Stimulated activated CD8-positive, alpha-beta memory T cell treated with anti-CD3 and anti-CD28 coated beads, Interleukin-4, amount 100 ng/mL, for 24 hours (primary cell): Measurements from ENCODE around the gene COL9A1.

Source experiments
- DNase-seq: peaks from one replicate; pipeline ENCODE4 v3.0.0-alpha.2; 2020; ENCODE audit warnings: low read depth

Gene COL9A1

GRCh38 chr6:70225055-70225454, 77.8 kb downstream of the COL9A1 start:
- DNase-seq: no peak

GRCh38 chr6:70222439-70222749, 80.5 kb downstream of the COL9A1 start:
- no peak for DNase-seq

- no peak for DNase-seq
These were observed 81.0 kb downstream of the COL9A1 start for GRCh38 chr6:70221715-70222438.

DNA sequence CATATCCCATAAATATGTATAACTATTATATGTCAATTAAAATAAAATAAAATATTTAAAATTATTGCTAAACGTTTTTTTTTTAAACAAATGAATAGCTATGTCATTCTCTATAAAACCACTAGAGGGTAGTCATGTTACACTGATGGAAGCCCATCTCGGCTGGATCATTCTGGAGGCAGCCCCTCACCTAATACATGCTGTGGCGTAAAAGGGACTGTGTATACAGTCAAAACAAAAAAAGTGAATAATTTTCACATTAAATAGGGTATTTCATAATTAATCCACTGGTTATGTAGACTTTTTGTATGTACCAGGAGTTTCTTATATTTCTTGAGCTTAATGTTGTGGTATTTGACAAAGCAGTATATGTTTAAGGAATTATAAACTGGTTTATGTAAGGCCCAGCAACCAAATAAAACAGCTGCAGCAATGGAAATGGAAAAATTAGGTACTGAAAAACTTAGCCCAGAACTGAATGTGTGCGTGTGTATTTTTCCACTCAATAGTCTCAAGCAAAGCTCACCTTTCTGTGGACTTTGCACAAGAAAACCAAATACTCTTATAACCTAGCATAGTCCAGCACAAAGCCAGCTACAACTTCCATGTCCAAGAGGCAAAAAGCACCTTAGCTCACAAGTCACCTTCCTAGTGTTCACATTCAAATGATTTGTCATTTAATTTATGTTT, 81.7 kb downstream of the COL9A1 start:
- DNase-seq: no peak

GRCh38 chr6:70219943-70220613, 82.8 kb downstream of the COL9A1 start:
- DNase-seq: no peak

DNA sequence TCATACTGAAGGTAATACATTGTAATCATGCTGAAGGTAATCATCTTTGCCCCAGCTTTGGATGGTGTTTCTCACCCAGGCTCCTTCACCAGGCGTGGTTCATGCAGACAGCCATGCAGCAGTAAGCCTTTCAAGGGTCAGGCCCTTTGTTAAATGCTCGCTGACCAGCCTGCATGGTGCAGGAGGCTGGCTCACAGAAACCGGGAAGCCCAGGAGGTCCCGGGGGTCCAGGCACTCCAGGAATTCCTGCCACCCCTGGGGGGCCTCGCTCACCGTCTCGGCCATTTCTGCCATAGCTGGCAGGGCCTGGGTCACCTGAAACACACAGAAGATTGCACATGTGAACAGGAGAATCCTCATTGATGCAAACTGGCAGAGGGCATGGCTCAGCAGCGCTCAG, 86.1 kb downstream of the COL9A1 start:
- DNase-seq: no peak

DNA sequence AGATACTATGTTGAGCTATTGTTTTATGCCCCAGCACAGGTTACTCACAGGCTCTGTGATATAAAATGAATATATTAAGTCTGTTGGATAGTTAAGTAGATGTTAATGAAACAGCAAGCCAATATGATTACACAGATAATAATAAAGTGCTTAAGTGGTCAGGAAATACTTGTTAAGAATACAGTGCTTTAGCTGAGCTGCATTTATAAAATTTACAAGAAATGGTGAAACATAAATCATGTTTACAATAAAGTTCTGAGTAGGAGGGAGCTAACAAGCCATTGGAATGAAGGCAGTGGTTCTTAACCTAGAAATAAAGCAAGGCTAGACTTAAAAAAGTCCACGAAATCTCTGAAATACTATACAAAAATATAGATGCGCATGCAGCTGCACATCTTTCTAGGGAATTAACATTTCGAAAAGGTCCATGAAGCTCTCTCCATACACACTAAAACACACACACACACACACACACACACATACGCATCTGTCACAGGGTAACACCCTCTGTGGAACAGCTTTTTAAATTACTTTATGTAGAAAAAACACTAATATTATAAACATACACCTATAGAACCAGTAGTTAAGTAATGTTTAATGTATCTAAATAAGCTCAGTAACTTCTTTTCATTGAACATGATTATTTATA, 87.3 kb downstream of the COL9A1 start:
- DNase-seq: no peak

GRCh38 chr6:70210462-70210861, 92.4 kb downstream of the COL9A1 start:
- DNase-seq: no peak

- DNase-seq: no peak
These were observed 94.6 kb downstream of the COL9A1 start for GRCh38 chr6:70208235-70208790.

DNA sequence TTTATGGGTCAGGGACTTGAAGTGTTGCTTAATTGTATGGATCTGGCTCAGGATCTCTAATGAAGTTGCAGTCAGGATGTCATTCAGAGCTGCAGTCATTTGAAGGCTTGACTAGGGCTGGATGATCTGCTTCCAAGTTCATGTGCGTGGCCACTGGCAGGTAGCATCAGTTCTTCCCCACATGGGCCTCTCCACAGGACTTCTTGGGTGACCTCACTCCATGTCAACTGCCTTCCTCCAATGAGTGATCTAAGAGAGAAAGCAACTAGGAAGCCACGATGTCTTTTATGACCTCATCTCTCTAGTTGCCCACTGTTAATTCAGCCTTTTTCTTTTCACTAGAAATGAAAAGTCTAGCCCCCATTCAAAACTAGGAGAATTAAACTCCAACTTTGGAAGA, 104.1 kb downstream of the COL9A1 start:
- no peak for DNase-seq

GRCh38 chr6:70196531-70196930, 106.4 kb downstream of the COL9A1 start:
- no peak for DNase-seq

DNA sequence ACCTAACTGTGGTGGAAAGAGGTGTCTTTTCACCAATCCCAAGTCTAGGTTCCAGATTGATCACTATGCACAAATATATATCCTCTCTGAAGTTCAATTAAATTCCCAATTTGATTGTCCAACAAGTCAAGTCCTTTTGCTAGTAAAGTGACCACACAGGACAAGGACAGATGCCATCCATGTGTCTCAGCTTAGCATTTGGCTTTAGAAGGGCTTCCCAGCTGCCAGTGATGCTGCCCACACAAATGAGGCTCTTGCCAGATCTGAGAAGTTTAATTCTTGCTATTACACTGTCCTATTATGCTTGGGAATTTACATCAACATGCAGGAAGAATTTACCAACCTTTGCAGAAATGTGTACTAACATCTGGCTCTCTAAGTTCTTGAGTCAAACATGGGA, 108.5 kb downstream of the COL9A1 start:
- DNase-seq: no peak

- no peak for DNase-seq
These were observed 114.7 kb downstream of the COL9A1 start for GRCh38 chr6:70188202-70188601.

DNA sequence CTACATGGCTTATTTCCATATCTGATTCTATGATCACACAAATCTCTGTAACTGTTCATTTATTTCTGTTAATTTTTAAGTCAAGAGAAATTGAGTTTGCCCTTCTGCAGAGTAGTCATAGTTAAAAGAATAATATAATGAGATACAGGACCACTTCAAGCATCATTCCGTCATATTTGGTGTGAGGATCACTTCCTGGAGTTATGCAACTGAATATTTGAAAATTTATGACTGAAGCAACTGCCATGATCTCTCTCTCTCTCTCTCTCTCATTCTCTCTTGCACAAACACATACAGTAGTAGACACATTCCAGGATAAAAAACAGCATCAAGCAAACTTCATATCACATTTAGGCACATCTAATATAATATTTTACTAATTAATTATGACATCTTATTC, 116.4 kb downstream of the COL9A1 start:
- no peak for DNase-seq

DNA sequence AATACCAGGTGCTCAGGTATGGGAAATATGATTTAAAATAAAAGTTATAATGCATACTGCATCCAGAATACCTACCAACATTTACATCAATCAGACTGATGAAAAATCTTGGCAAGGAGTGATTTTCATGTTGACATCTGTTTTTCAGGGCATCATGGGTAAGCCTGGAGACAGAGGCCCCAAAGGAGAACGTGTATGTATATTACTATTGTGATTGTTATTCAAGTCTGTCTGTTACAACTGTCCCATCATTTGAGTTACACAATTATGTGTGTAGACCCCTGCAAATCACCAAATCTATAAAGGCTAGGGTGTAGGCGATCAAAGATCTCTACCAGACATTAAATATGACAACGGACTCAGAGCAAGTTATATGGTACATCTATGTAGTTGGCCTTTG, 118.2 kb downstream of the COL9A1 start:
- no peak for DNase-seq

DNA sequence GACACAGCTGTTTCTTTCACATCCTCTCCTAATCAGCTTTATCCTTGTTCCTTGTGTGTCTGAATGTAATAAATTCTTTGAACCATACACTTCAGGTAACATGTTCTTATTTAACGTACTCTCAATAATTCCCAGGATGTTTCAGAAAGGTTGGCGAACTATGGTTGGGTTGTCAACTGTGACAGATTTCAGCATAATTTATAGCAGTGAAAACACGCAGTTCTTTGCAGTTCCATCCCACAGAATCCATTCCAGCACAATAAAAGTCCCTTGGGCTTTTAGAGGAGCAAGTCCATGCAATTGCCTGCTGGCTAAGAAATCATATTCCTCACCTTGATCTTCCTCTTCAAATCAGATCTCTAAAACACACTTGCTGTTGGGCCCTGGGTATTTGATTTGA, 119.3 kb downstream of the COL9A1 start:
- DNase-seq: no peak

GRCh38 chr6:70180901-70181599, 121.8 kb downstream of the COL9A1 start:
- no peak for DNase-seq

DNA sequence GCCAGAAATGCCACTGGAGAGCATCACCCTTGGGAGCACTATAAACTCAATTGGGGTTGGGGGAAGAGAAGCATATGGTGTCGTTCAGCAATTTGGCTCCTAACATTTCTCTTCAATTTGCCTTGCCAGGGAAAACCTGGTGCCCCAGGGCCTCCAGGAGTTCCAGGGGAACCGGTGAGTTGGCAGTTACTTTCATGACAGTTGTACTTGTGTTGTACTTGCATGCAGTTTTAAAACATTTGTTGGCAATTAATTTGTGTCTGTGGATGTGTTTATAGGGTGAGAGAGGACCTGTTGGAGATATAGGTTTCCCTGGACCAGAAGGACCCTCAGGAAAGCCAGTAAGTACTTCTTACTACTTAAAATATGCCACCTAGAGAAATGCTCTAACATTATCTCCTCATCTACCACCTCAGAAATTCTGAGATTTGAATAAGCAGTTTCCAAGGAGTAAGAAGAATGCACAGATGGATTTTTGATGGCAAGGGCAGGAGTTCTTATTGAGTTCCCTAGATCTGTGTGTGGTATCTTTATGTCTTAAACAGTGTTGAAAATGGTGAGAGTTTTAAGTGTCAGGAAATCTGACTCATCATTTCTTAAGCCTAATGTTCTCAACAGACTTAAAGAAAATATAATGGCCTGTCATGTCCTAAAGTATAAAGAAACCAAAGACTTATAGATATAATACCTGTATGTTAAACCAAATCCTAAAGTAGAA, 122.5 kb downstream of the COL9A1 start:
- no peak for DNase-seq

DNA sequence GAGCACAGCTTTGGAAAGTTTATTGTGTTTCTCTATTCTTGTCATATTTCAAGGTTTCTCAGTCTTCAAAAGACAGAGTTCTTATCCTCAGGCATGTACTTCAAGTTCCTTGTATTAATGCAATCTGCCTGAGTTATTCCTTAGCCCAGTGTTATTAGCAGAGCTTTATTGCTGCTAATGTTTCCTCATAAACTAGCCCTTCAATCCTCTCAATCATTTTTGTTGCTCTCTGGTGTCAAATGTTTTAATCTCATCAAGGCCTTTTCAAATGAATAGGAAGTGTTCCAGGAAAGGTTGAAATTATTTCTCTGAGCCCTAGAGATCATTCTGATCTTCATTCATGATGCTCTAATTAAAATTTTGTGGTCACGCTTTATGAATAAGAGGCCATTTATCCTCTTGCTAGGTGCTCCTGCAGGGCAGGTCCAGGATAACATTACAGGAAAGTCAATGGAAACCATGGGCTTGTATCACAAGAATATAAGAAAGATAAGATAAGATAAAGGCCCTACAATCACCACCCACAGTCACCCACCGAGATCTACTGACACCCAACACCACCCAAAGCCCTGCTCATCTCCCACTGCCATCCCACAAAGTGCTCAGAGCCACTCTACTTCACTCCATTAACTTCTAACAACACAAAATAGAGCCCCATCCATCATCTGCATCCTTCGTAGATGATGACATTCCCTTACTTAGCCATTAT, 125.9 kb downstream of the COL9A1 start:
- no peak for DNase-seq

- DNase-seq: no peak
These were observed 127.1 kb downstream of the COL9A1 start for GRCh38 chr6:70175770-70176169.

DNA sequence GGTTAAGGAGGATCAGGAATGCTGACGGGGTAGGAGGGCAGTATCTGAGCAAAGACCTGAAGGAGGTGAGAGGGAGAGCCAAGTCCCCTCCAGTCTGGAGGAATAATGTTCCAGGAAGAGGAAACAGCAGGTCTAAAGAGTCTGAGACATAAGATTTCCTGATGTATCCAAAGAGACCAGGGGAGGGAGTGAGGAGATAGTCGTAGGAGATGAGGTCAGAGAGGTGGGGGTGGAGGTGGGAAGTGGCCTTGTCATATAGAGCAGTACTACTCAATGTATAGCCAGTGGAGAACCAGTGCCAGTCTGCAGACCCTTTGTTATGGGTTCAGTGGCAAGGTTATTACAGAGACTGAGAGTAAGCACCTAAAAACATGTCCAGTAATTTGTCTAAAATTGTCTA, 130.6 kb downstream of the COL9A1 start:
- no peak for DNase-seq
